Tibial nerve (tissue), 4 donors: ENCODE results near the gene RPL36.

Experiments
- EP300 ChIP-seq, 2 donors: sonication (generic); formaldehyde crosslinking; IDR thresholded peaks; one replicate each; pipeline ENCODE4 v1.6.1; 2017; ENCODE audit warnings: antibody characterized with exemption in 2 of 2, mild to moderate bottlenecking in 1 of 2
- POLR2A ChIP-seq, 2 donors: fragments of 450-650 bp; IDR thresholded peaks; one replicate each; pipeline ENCODE4 v1.6.1; 2017; ENCODE audit warnings: antibody characterized with exemption in 2 of 2, mild to moderate bottlenecking in 2 of 2, moderate library complexity in 2 of 2
- TF ChIP-seq, protein P1 (sequence below), 5 experiments: fragments of 200-600 bp in 3 of 5; fragments of 450-650 bp in 2 of 5; sonication (generic) in 3 of 5; IDR thresholded peaks; one replicate each; pipeline ENCODE4 v1.5.1; 2016 to 2019; ENCODE audit warnings: antibody characterized with exemption in 5 of 5, mild to moderate bottlenecking in 3 of 5, moderate library complexity in 2 of 5

GRCh38 chr19:5690125-5690954 lies at the start of gene RPL36:
- TF ChIP-seq POLR2A (IDR thresholded peaks at IDR 0.05) (peak; percentile 61 to 89), EP300 (IDR thresholded peaks at IDR 0.05) (peak; percentile 82 to 98)
- TF ChIP-seq, protein P1, sequence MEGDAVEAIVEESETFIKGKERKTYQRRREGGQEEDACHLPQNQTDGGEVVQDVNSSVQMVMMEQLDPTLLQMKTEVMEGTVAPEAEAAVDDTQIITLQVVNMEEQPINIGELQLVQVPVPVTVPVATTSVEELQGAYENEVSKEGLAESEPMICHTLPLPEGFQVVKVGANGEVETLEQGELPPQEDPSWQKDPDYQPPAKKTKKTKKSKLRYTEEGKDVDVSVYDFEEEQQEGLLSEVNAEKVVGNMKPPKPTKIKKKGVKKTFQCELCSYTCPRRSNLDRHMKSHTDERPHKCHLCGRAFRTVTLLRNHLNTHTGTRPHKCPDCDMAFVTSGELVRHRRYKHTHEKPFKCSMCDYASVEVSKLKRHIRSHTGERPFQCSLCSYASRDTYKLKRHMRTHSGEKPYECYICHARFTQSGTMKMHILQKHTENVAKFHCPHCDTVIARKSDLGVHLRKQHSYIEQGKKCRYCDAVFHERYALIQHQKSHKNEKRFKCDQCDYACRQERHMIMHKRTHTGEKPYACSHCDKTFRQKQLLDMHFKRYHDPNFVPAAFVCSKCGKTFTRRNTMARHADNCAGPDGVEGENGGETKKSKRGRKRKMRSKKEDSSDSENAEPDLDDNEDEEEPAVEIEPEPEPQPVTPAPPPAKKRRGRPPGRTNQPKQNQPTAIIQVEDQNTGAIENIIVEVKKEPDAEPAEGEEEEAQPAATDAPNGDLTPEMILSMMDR (IDR thresholded peaks at IDR 0.05): peak; percentile 96 to 99 (median 98)
